NK-92 (cell line): Measurements from ENCODE around the gene WDR33.

Experiments
- DNase-seq: peaks from one replicate; lab custom pipeline; 2025; ENCODE audit not compliant: unreplicated experiment; lab: John Stamatoyannopoulos, UW

Gene WDR33

GRCh38 chr2:127658641-127659407 lies 152.1 kb downstream of the WDR33 start:
- no peak for DNase-seq

GRCh38 chr2:127658146-127658545 lies 152.8 kb downstream of the WDR33 start:
- no peak for DNase-seq

DNA sequence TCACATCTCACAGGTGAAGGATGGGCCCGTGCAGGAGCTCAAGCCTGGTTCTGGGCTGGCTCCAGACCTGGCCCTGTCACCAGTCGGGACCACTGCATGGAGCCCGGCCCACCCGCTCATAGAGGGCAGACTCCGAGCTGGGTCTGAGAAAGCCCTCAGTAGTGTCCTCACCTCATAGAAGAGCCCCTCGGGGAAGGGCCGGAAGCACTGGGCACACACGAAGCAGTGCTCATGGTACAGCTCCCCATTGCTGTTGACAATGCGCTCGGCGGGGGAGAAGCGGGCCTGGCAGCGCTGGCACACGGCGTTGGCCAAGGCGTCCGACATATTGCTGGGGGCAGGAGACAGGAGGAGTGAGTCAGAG lies 153.8 kb downstream of the WDR33 start:
- DNase-seq: no peak

- DNase-seq: no peak
Observed at GRCh38 chr2:127656569-127657231, 154.3 kb downstream of the WDR33 start.

DNA sequence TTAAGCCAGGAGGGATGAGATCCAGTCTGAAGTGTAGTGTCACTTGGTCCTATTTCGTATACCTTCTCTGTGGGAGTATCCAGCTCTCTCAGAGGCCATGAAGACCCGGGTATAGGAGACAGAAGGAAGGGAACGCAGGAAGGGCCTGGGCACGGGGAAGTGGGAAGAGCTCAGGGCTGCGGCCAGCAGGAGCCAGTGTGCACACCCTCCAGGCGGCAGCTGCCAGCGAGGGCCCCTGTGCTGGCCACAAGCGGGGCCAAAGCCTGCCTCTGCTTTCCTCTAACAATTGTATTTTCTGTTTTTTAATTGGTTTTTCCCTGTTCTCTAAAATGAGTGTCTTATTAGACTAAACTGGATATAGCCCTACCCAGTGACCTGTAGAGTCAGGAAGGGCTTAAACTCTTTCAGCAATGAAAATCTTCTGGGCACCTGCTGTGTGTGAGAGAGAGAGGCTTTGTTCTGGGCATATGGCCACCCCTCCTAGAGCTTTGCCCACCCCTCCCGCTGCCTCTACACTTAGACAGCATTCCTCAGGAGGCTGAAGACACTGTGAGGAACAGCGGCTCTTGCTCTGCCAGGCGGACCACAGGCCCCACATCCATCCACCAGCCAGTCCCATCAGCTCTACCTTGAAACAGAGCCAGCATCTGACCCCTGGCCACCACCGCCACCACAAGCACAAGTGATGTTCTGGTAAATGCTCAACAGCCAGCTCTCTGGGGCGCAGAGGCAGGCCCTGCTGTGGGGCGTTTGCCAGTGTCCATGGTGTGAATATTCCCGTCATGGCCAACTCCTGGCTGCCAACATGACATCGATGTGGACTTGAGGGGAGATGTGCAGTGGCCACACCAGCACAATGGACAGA lies 155.5 kb downstream of the WDR33 start:
- no peak for DNase-seq

- no peak for DNase-seq
Observed at GRCh38 chr2:127654838-127655175, 156.2 kb downstream of the WDR33 start.

DNA sequence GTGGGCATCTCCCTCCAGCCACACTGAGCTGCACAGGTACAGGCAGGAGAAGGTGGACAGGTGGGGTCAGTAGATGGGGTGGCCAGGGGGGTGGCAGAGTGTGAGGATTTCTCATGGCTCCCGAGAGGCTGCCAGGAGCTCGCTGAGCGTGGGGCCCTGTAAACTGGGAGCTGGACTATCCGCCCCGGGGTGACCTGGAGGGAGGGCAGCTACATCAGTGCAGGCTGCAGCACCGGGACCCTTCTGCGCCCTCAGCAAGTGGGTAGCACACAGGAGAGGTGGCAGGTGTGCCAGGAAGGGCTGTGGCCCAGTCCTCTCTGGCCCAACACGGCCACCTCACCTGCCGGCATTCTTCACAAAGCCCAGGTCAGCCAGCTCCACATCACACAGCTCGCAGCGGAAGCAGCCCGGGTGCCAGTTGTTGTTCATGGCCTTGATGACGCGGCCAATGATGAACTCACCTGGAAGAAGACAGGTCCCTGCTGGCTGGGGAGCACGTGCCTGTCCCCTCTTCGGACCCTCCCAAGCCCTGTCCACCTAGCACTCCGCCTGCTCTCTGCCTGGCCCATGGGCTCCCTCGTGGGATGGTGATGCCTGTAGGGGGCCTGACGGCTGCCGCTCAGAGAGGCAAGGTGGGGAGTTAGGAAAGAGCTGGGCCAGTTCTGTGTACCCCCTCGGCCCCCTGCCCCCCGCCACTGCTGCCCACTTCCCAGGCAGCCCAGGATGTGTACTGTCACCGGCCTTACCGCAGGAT lies 156.7 kb downstream of the WDR33 start:
- no peak for DNase-seq

- DNase-seq: no peak
Observed at GRCh38 chr2:127653421-127654083, 157.4 kb downstream of the WDR33 start.

- no peak for DNase-seq
Observed at GRCh38 chr2:127652786-127653357, 158.1 kb downstream of the WDR33 start.

GRCh38 chr2:127651971-127652550 lies 158.9 kb downstream of the WDR33 start:
- no peak for DNase-seq

- no peak for DNase-seq
Observed at GRCh38 chr2:127651381-127651809, 159.6 kb downstream of the WDR33 start.
